ENCODE data around the gene MRPL43. TPM values are rescaled to one million over a fixed set of nuclear protein-coding genes. Genes with fewer than 3 reads are reported as not detected.

The MRPL43 gene
- total and polyA plus RNA-seq, 8 donors, result 31.0 to 93.5 (median 39.7) TPM

- peak in 1 of 6 donors; percentile 52 for DNase-seq
- no peak for ATAC-seq
- Histone ChIP-seq H3K4me3 (no peak overlapping the region), H3K27ac (no peak overlapping the region), H3K27me3 (no peaks in the 10 kb centered on the region), H3K4me1 (peaks cover 0 to 5% (median 0%) of the 10 kb centered on the region in 3 donors), H3K9me3 (no peaks in the 10 kb centered on the region), H3K36me3 (no peaks in the 10 kb centered on the region)
- no peak for TF ChIP-seq CTCF (IDR thresholded peaks at IDR 0.05)
- no peak for FAIRE-seq
- 35 to 40% methylated on average over 7 of the region's 7 CpGs for WGBS, 2 donors
- intact Hi-C loops (cut with DNase I), result no loop called here
Observed at GRCh38 chr10:101014966-101015581, 27.8 kb upstream of the MRPL43 start.

GRCh38 chr10:101014230-101014884 is 27.1 kb upstream of the MRPL43 start:
- Histone ChIP-seq H3K4me3 (no peak overlapping the region), H3K9me3 (no peaks in the 10 kb centered on the region), H3K27ac (no peak overlapping the region), H3K36me3 (no peaks in the 10 kb centered on the region), H3K4me1 (peaks cover 0 to 5% (median 0%) of the 10 kb centered on the region in 3 donors), H3K27me3 (no peaks in the 10 kb centered on the region)
- intact Hi-C loops (cut with DNase I), result no loop called here
- DNase-seq (peak in 5 of 6 donors; percentile 58 to 95 (median 82)), FAIRE-seq (no peak), ATAC-seq (peak; percentile 63 to 83 (median 80))
- TF ChIP-seq CTCF (IDR thresholded peaks at IDR 0.05), result peak; percentile 73 to 85 (median 79)
- WGBS, 2 donors, result 12 to 13% methylated on average over 11 of the region's 11 CpGs

- Histone ChIP-seq H3K27me3 (no peaks in the 10 kb centered on the region), H3K9me3 (no peaks in the 10 kb centered on the region), H3K36me3 (no peaks in the 10 kb centered on the region), H3K27ac (no peak overlapping the region), H3K4me1 (peaks cover 0 to 5% (median 0%) of the 10 kb centered on the region in 3 donors), H3K4me3 (no peak overlapping the region)
- TF ChIP-seq CTCF (IDR thresholded peaks at IDR 0.05), result no peak
- 28 to 32% methylated on average over 9 of the region's 9 CpGs for WGBS, 2 donors
- DNase-seq, result peak in 1 of 6 donors; percentile 18
- no peak for ATAC-seq
- no peak for FAIRE-seq
- intact Hi-C loops (cut with DNase I), result no loop called here
Observed at GRCh38 chr10:101013365-101013825, 26.1 kb upstream of the MRPL43 start.

GRCh38 chr10:101012525-101013364 is 25.4 kb upstream of the MRPL43 start:
- Histone ChIP-seq H3K36me3 (no peaks in the 10 kb centered on the region), H3K27ac (no peak overlapping the region), H3K4me1 (peaks cover 0 to 5% (median 0%) of the 10 kb centered on the region in 3 donors), H3K4me3 (no peak overlapping the region), H3K27me3 (no peaks in the 10 kb centered on the region), H3K9me3 (no peaks in the 10 kb centered on the region)
- FAIRE-seq (no peak), ATAC-seq (peak; percentile 82 to 93 (median 89)), DNase-seq (peak in 5 of 6 donors; percentile 79 to 90 (median 84))
- TF ChIP-seq CTCF (IDR thresholded peaks at IDR 0.05), result peak; percentile 78 to 91 (median 79)
- 19 to 20% methylated on average over 14 of the region's 14 CpGs for WGBS, 2 donors
- intact Hi-C loops (cut with DNase I), result no loop called here
